Central memory CD8-positive, alpha-beta T cell (primary cell): ENCODE results near the gene OPCML.

ENCODE experiments used
- ATAC-seq: fragments of 150-1000 bp; cut with Tn5 transposase; replicated peaks from 2 replicates; pipeline ENCODE4 v1.10.0; 2022; ENCODE audit warnings: mild to moderate bottlenecking, moderate FRiP score, moderate number of reproducible peaks; ENCODE audit not compliant: poor library complexity, severe bottlenecking; ENCODE audit errors: extremely low read depth
- DNase-seq, 2 donors: peaks; one replicate each; pipeline ENCODE4 v3.0.0; 2021; ENCODE audit warnings: low spot score in 2 of 2
- H3K27ac Mint-ChIP-seq: one replicate; pipeline ENCODE4 v1.8.0; 2022; ENCODE audit warnings: low read depth, mild to moderate bottlenecking, moderate library complexity, mixed read lengths
- H3K27me3 Mint-ChIP-seq: one replicate; pipeline ENCODE4 v1.8.0; 2022; ENCODE audit warnings: mixed read lengths
- H3K36me3 Mint-ChIP-seq: one replicate; pipeline ENCODE4 v1.8.0; 2022; ENCODE audit warnings: mild to moderate bottlenecking, moderate library complexity, mixed read lengths; ENCODE audit not compliant: insufficient read depth
- H3K4me1 Mint-ChIP-seq: one replicate; pipeline ENCODE4 v1.8.0; 2022; ENCODE audit warnings: mixed read lengths
- H3K4me3 Mint-ChIP-seq: one replicate; pipeline ENCODE4 v1.8.0; 2022; ENCODE audit warnings: mild to moderate bottlenecking, moderate library complexity, mixed read lengths
- H3K9me3 Mint-ChIP-seq: one replicate; pipeline ENCODE4 v1.8.0; 2022; ENCODE audit warnings: mixed read lengths

The OPCML gene

GRCh38 chr11:132719684-132720083 is 812.6 kb downstream of the OPCML start:
- DNase-seq (no peak), ATAC-seq (no peak)
- peaks cover 2% of the 10 kb centered on the region for H3K36me3 Mint-ChIP-seq
- H3K9me3 Mint-ChIP-seq = peaks cover 7% of the 10 kb centered on the region
- H3K27me3 Mint-ChIP-seq = no peaks in the 10 kb centered on the region
- H3K4me1 Mint-ChIP-seq = peaks cover 10% of the 10 kb centered on the region
- H3K27ac Mint-ChIP-seq = peak overlapping the region; percentile 58
- peak overlapping the region; percentile 56 for H3K4me3 Mint-ChIP-seq

GRCh38 chr11:132718711-132719671 is 813.3 kb downstream of the OPCML start:
- Mint-ChIP-seq H3K27me3 (no peaks in the 10 kb centered on the region), H3K4me3 (peak overlapping the region; percentile 56), H3K4me1 (peaks cover 10% of the 10 kb centered on the region), H3K9me3 (peaks cover 7% of the 10 kb centered on the region), H3K27ac (peak overlapping the region; percentile 58), H3K36me3 (peaks cover 2% of the 10 kb centered on the region)
- ATAC-seq = peak; percentile 78
- DNase-seq = peak in 1 of 2 donors; percentile 10

GRCh38 chr11:132717824-132718223 is 814.5 kb downstream of the OPCML start:
- Mint-ChIP-seq H3K27ac (no peak overlapping the region), H3K36me3 (peaks cover 2% of the 10 kb centered on the region), H3K9me3 (peaks cover 7% of the 10 kb centered on the region), H3K4me3 (no peak overlapping the region), H3K4me1 (peaks cover 10% of the 10 kb centered on the region), H3K27me3 (no peaks in the 10 kb centered on the region)
- no peak for DNase-seq
- ATAC-seq = no peak

- peaks cover 10% of the 10 kb centered on the region for H3K4me1 Mint-ChIP-seq
- H3K4me3 Mint-ChIP-seq = no peak overlapping the region
- no peak overlapping the region for H3K27ac Mint-ChIP-seq
- H3K9me3 Mint-ChIP-seq = peaks cover 2% of the 10 kb centered on the region
- H3K27me3 Mint-ChIP-seq = no peaks in the 10 kb centered on the region
- H3K36me3 Mint-ChIP-seq = peaks cover 2% of the 10 kb centered on the region
- ATAC-seq = no peak
- no peak for DNase-seq
These were observed 816.3 kb downstream of the OPCML start for GRCh38 chr11:132716037-132716436.

- H3K9me3 Mint-ChIP-seq = no peaks in the 10 kb centered on the region
- ATAC-seq = no peak
- no peak overlapping the region for H3K4me3 Mint-ChIP-seq
- H3K36me3 Mint-ChIP-seq = peaks cover 2% of the 10 kb centered on the region
- H3K27ac Mint-ChIP-seq = no peak overlapping the region
- no peaks in the 10 kb centered on the region for H3K27me3 Mint-ChIP-seq
- H3K4me1 Mint-ChIP-seq = peaks cover 10% of the 10 kb centered on the region
- no peak for DNase-seq
These were observed 817.4 kb downstream of the OPCML start for GRCh38 chr11:132714859-132715440.

GRCh38 chr11:132712466-132712865 is 819.8 kb downstream of the OPCML start:
- no peak for DNase-seq
- no peaks in the 10 kb centered on the region for H3K36me3 Mint-ChIP-seq
- no peak for ATAC-seq

GRCh38 chr11:132704781-132705375 is 827.4 kb downstream of the OPCML start:
- Mint-ChIP-seq H3K4me1 (no peaks in the 10 kb centered on the region), H3K27me3 (no peaks in the 10 kb centered on the region), H3K27ac (no peak overlapping the region), H3K4me3 (no peak overlapping the region), H3K9me3 (peaks cover 26% of the 10 kb centered on the region), H3K36me3 (no peaks in the 10 kb centered on the region)
- ATAC-seq (no peak), DNase-seq (no peak)

More at GRCh38 chr11:132712466-132712865, 819.8 kb downstream of the OPCML start:
- Mint-ChIP-seq H3K27me3 (no peaks in the 10 kb centered on the region), H3K27ac (no peak overlapping the region), H3K9me3 (no peaks in the 10 kb centered on the region), H3K4me1 (no peaks in the 10 kb centered on the region), H3K4me3 (no peak overlapping the region)

- H3K27me3 Mint-ChIP-seq = no peaks in the 10 kb centered on the region
- H3K9me3 Mint-ChIP-seq = peaks cover 24% of the 10 kb centered on the region
- no peaks in the 10 kb centered on the region for H3K4me1 Mint-ChIP-seq
- H3K4me3 Mint-ChIP-seq = no peak overlapping the region
- ATAC-seq = no peak
- DNase-seq = no peak
- no peaks in the 10 kb centered on the region for H3K36me3 Mint-ChIP-seq
- no peak overlapping the region for H3K27ac Mint-ChIP-seq
These were observed 839.4 kb downstream of the OPCML start for GRCh38 chr11:132692891-132693290.

- Mint-ChIP-seq H3K27me3 (no peaks in the 10 kb centered on the region), H3K27ac (no peak overlapping the region)
- ATAC-seq = no peak
These were observed 840.3 kb downstream of the OPCML start for GRCh38 chr11:132691848-132692550.

GRCh38 chr11:132686886-132687285 is 845.4 kb downstream of the OPCML start:
- no peaks in the 10 kb centered on the region for H3K4me1 Mint-ChIP-seq
- peaks cover 2% of the 10 kb centered on the region for H3K36me3 Mint-ChIP-seq
- no peak for DNase-seq
- no peak overlapping the region for H3K4me3 Mint-ChIP-seq
- no peaks in the 10 kb centered on the region for H3K27me3 Mint-ChIP-seq
- ATAC-seq = no peak
- no peak overlapping the region for H3K27ac Mint-ChIP-seq
- H3K9me3 Mint-ChIP-seq = peaks cover under 1% of the 10 kb centered on the region

More at GRCh38 chr11:132691848-132692550, 840.3 kb downstream of the OPCML start:
- Mint-ChIP-seq H3K4me3 (no peak overlapping the region), H3K9me3 (peaks cover 19% of the 10 kb centered on the region), H3K36me3 (no peaks in the 10 kb centered on the region), H3K4me1 (no peaks in the 10 kb centered on the region)
- no peak for DNase-seq

GRCh38 chr11:132685174-132685611 is 847.1 kb downstream of the OPCML start:
- H3K36me3 Mint-ChIP-seq = peaks cover 2% of the 10 kb centered on the region
- no peak for ATAC-seq
- no peak for DNase-seq
- H3K27me3 Mint-ChIP-seq = no peaks in the 10 kb centered on the region
- no peak overlapping the region for H3K4me3 Mint-ChIP-seq
- H3K9me3 Mint-ChIP-seq = no peaks in the 10 kb centered on the region
- H3K4me1 Mint-ChIP-seq = no peaks in the 10 kb centered on the region
- H3K27ac Mint-ChIP-seq = no peak overlapping the region

GRCh38 chr11:132683602-132684001 is 848.7 kb downstream of the OPCML start:
- H3K4me3 Mint-ChIP-seq = no peak overlapping the region
- DNase-seq = no peak
- no peaks in the 10 kb centered on the region for H3K4me1 Mint-ChIP-seq
- no peaks in the 10 kb centered on the region for H3K27me3 Mint-ChIP-seq
- no peak for ATAC-seq
- H3K27ac Mint-ChIP-seq = no peak overlapping the region
- peaks cover 2% of the 10 kb centered on the region for H3K36me3 Mint-ChIP-seq
- H3K9me3 Mint-ChIP-seq = peaks cover 2% of the 10 kb centered on the region
